K562 (cell line): ENCODE results near the gene C1QTNF2. TPM values are rescaled to one million over a fixed set of nuclear protein-coding genes. Genes with fewer than 3 reads are reported as not detected.

ENCODE experiments used
- ATAC-seq: fragments of 200-7000 bp; cut with Tn5 transposase; 3 replicates; pipeline ENCODE4 v1.9.1; 2020; ENCODE audit warnings: moderate library complexity
- BruUV-seq: library from RNA; stranded (reverse); fragments of 400-500 nt; replicated peaks from 2 replicates; lab custom pipeline; 2021; lab: Mats Ljungman, UMichigan
- CTCF ChIA-PET: fragments of 300-600 bp; formaldehyde crosslinking; extraction: SDS; loops from one replicate; lab custom pipeline; 2021; ENCODE audit warnings: low intra/inter-chr PET ratio; lab: Yijun Ruan, JAX
- POLR2A ChIA-PET: fragments of 300-600, 350-650 bp; sonication (Branson Sonifier 250); formaldehyde crosslinking; extraction: SDS; loops from one replicate; lab custom pipeline; 2021; ENCODE audit warnings: antibody characterized with exemption, inconsistent platforms; lab: Yijun Ruan, JAX
- DNase-seq, 4 experiments: peaks; one replicate each; pipeline versions ENCODE4 v3.0.0 to v3.0.0-alpha.2; 2011 to 2018; ENCODE audit warnings: low spot score in 3 of 4, mixed read lengths in 3 of 4; ENCODE audit errors: extremely low read depth in 1 of 4
- FAIRE-seq: peaks from 2 replicates; lab custom pipeline; 2011; peaks lifted over from hg19 to GRCh38; lab: Jason Lieb, UNC
- H2AFZ ChIP-seq: 2 replicates; pipeline ENCODE4 v1.6.0; 2011; ENCODE audit warnings: low read depth, low read length, control low read depth, inconsistent platforms
- H3K27ac ChIP-seq: fragments of 200-600 bp; 3 replicates; pipeline ENCODE4 v1.8.0; 2011; ENCODE audit warnings: low read depth, mild to moderate bottlenecking, control low read depth, inconsistent platforms, low read length, moderate library complexity, mixed read lengths; ENCODE audit errors: extremely low read depth
- H3K27me3 ChIP-seq, 2 experiments: fragments of 300-600 bp in 1 of 2; 2 replicates in 1 of 2; 3 replicates in 1 of 2; pipeline versions ENCODE4 v1.6.0 to v1.8.0; 2011; ENCODE audit warnings: inconsistent platforms in 2 of 2, low read length in 2 of 2, mild to moderate bottlenecking in 1 of 2, mixed read lengths in 1 of 2, moderate library complexity in 1 of 2; ENCODE audit not compliant: control insufficient read depth in 2 of 2, insufficient read depth in 2 of 2
- H3K36me3 ChIP-seq: fragments of 300-600 bp; 3 replicates; pipeline ENCODE4 v1.8.0; 2011; ENCODE audit warnings: mild to moderate bottlenecking, low read length, inconsistent platforms; ENCODE audit not compliant: control insufficient read depth, insufficient read depth
- H3K4me1 ChIP-seq, 2 experiments: fragments of 200-600 bp in 1 of 2; replicated peaks in 1 of 2; 2 replicates in 1 of 2; 3 replicates in 1 of 2; pipeline versions ENCODE4 v1.5.1 to v1.8.0; 2011; ENCODE audit warnings: inconsistent platforms in 2 of 2, low read length in 2 of 2, mild to moderate bottlenecking in 1 of 2, mixed read lengths in 1 of 2, moderate library complexity in 1 of 2; ENCODE audit not compliant: control insufficient read depth in 2 of 2, insufficient read depth in 2 of 2
- H3K4me2 ChIP-seq: 2 replicates; pipeline ENCODE4 v1.6.1; 2011; ENCODE audit warnings: low read length, control low read depth, inconsistent platforms, mixed read lengths; ENCODE audit not compliant: insufficient read depth
- H3K4me3 ChIP-seq: fragments of 200-600 bp; sonication (generic), shearing (Covaris generic); 2 replicates; pipeline ENCODE4 v1.5.1; 2016; ENCODE audit warnings: control low read depth, inconsistent platforms
- H3K79me2 ChIP-seq: fragments of 200-600 bp; 3 replicates; pipeline ENCODE4 v1.8.0; 2011; ENCODE audit warnings: low read length, inconsistent platforms; ENCODE audit not compliant: control insufficient read depth, insufficient read depth
- H3K9ac ChIP-seq, 2 experiments: 2 replicates each; pipeline versions ENCODE4 v1.6.0 to v1.6.1; 2011; ENCODE audit warnings: low read depth in 2 of 2, low read length in 2 of 2, control low read depth in 1 of 2, inconsistent platforms in 1 of 2, mild to moderate bottlenecking in 1 of 2, mixed read lengths in 1 of 2; ENCODE audit not compliant: insufficient read depth in 1 of 2
- H3K9me1 ChIP-seq: one replicate; pipeline ENCODE4 v1.6.0; 2011; ENCODE audit warnings: inconsistent platforms, mild to moderate bottlenecking, low read length, moderate library complexity; ENCODE audit not compliant: control insufficient read depth, insufficient read depth
- H3K9me3 ChIP-seq: replicated peaks from 2 replicates; pipeline ENCODE4 v1.5.1; 2011; ENCODE audit warnings: low read depth, low read length, inconsistent platforms; ENCODE audit not compliant: control insufficient read depth, insufficient read depth
- H4K20me1 ChIP-seq: replicated peaks from 2 replicates; pipeline ENCODE4 v1.6.1; 2011; ENCODE audit warnings: low read length, inconsistent platforms, mixed read lengths; ENCODE audit not compliant: control insufficient read depth, insufficient read depth
- BCL6 ChIP-seq: fragments of 250-450 bp; sonication (Bioruptor Pico); IDR thresholded peaks from 2 replicates; pipeline ENCODE4 v1.4.0; 2020
- CEBPZ ChIP-seq: fragments of 150-350 bp; IDR thresholded peaks from 2 replicates; pipeline ENCODE4 v1.6.1; 2014; ENCODE audit warnings: low read depth, mild to moderate bottlenecking, low read length, borderline replicate concordance
- DEAF1 ChIP-seq: fragments of 450-650 bp; formaldehyde crosslinking; IDR thresholded peaks from 2 replicates; pipeline ENCODE4 v1.4.0; 2020; ENCODE audit warnings: mild to moderate bottlenecking, moderate library complexity
- DIDO1 ChIP-seq: fragments of 450-650 bp; IDR thresholded peaks from 2 replicates; pipeline ENCODE4 v1.6.1; 2016; ENCODE audit warnings: low read depth, missing biosample characterization, missing genetic modification characterization
- E4F1 ChIP-seq: fragments of 250-450 bp; sonication (Bioruptor Pico); IDR thresholded peaks from 2 replicates; pipeline ENCODE4 v1.5.0; 2021; ENCODE audit warnings: mild to moderate bottlenecking, borderline replicate concordance
- GABPB2 ChIP-seq: fragments of 250-450 bp; sonication (Bioruptor Pico); conservative IDR thresholded peaks from 2 replicates; pipeline ENCODE4 v1.5.1; 2021; ENCODE audit warnings: mild to moderate bottlenecking
- POLR2G ChIP-seq: fragments of 200-400 bp; formaldehyde crosslinking; IDR thresholded peaks from 2 replicates; pipeline ENCODE4 v1.6.1; 2017; ENCODE audit warnings: low read depth, mild to moderate bottlenecking, antibody characterized with exemption, low read length, moderate library complexity
- SRSF3 ChIP-seq: fragments of 200-400 bp; formaldehyde crosslinking; IDR thresholded peaks from 2 replicates; pipeline ENCODE4 v1.6.1; 2016; ENCODE audit warnings: mild to moderate bottlenecking, low read length, moderate library complexity; ENCODE audit not compliant: insufficient read depth
- THRA ChIP-seq: fragments of 450-650 bp; IDR thresholded peaks from 2 replicates; pipeline ENCODE4 v1.6.1; 2017; ENCODE audit warnings: mild to moderate bottlenecking, moderate library complexity
- ZFPM2 ChIP-seq: fragments of 250-450 bp; sonication (Bioruptor Pico); IDR thresholded peaks from 2 replicates; pipeline ENCODE4 v1.5.1; 2022; ENCODE audit warnings: mild to moderate bottlenecking
- ZNF316 ChIP-seq: fragments of 450-650 bp; IDR thresholded peaks from 2 replicates; pipeline ENCODE4 v1.6.1; 2016
- ZNF77 ChIP-seq: fragments of 250-450 bp; sonication (Bioruptor Pico); IDR thresholded peaks from 2 replicates; pipeline ENCODE4 v1.5.0; 2020
- WGBS: fragments of 100-300 bp; shearing (Covaris generic); methylation state at CpG from one replicate; pipeline ENCODE4 v1.1.6; 2016; ENCODE audit warnings: low coverage, mixed read lengths; ENCODE audit not compliant: insufficient coverage; ENCODE audit errors: missing lambda C conversion rate; 5-methylcytosine and 5-hydroxymethylcytosine counted together
- in situ Hi-C: fragments of 300-500 bp; cut with MboI; formaldehyde crosslinking; loops from 4 replicates; pipeline ENCODE4 v1.15.0; 2018; ENCODE audit warnings: inconsistent platforms, mixed read lengths
- intact Hi-C: fragments of 100-400 bp; cut with micrococcal nuclease; formaldehyde crosslinking; loops from 2 replicates; pipeline ENCODE4 v1.14.2; 2022
- polyA plus RNA-seq, 8 experiments: library from polyadenylated mRNA; depleted of rRNA in 4 of 8; stranded (reverse) in 5 of 8; unstranded in 3 of 8; fragments of >200 nt; fragmentation: Nextera tagmentation in 2 of 8; fragmentation: Illumina TruSeq in 1 of 8; extraction: Ambion mirVana in 2 of 8; extraction: Trizol in 1 of 8; gene quantifications; 2 replicates each; pipeline versions ENCODE4 v1.2.1 to v1.2.3, GENCODE V29; 2011 to 2014; ENCODE audit warnings: inconsistent platforms in 1 of 8, missing spikeins in 1 of 8
- total RNA-seq, 7 experiments: library from RNA; depleted of rRNA in 6 of 7; stranded (reverse); fragments of >200 nt in 6 of 7; fragmentation: Illumina TruSeq in 2 of 7; extraction: Trizol in 2 of 7; gene quantifications; 2 replicates each; pipeline versions ENCODE4 v1.2.1 to v1.2.3, GENCODE V29; 2011 to 2021; ENCODE audit warnings: low replicate concordance in 1 of 7

C1QTNF2 gene
- total and polyA plus RNA-seq, 9 of the 15 experiments (the other 6 are each of a cell fraction or from before 2014, with no cell fraction given): not detected

- intact Hi-C loops: no loop called here
- H3K27me3 ChIP-seq: peaks cover 0 to 12% of the 10 kb centered on the region in 2 experiments; a peak in 2 of 5 replicates
- H3K9me1 ChIP-seq: no peaks in the 10 kb centered on the region
- no TSS peak for BruUV-seq
- ATAC-seq (no peak), DNase-seq (no peak), FAIRE-seq (no peak)
- H3K9ac ChIP-seq: no peak overlapping the region
- 20% methylated on average over 4 of the region's 4 CpGs for WGBS
- H2AFZ ChIP-seq: no peak overlapping the region
- no peaks in the 10 kb centered on the region for H3K36me3 ChIP-seq
- no peaks in the 10 kb centered on the region for H3K9me3 ChIP-seq
- H3K79me2 ChIP-seq: no peaks in the 10 kb centered on the region
- H4K20me1 ChIP-seq: no peaks in the 10 kb centered on the region
- POLR2A ChIA-PET: interaction anchor here (0.6 to 1.4 kb wide), 5 partner anchors 10 to 270 kb away, joined by 3 to 4 read pairs (median 3); no protein-coding TSS in a partner anchor
- H3K4me3 ChIP-seq: no peak overlapping the region
- H3K4me1 ChIP-seq: peaks cover 4 to 7% of the 10 kb centered on the region in 2 experiments; a peak in 4 of 5 replicates
- in situ Hi-C loops: loop anchor here (10.0 kb wide), 1 partner anchor 318 kb away; no protein-coding TSS in a partner anchor
- H3K27ac ChIP-seq: no peak overlapping the region
- H3K4me2 ChIP-seq: no peak overlapping the region
- CTCF ChIA-PET: no interaction called here
- TF ChIP-seq BCL6 (CRISPR knock-in tag): no peak
- TF ChIP-seq DEAF1 (CRISPR knock-in tag): no peak
- no peak for TF ChIP-seq DIDO1
- TF ChIP-seq E4F1 (CRISPR knock-in tag): no peak
- TF ChIP-seq CEBPZ: no peak
- TF ChIP-seq SRSF3: no peak
- no peak for TF ChIP-seq ZNF77 (CRISPR knock-in tag)
- TF ChIP-seq THRA: no peak
- TF ChIP-seq ZNF316: no peak
- TF ChIP-seq ZFPM2: no peak
- TF ChIP-seq GABPB2 (CRISPR knock-in tag): no peak
- TF ChIP-seq POLR2G: no peak
These were observed 27.9 kb downstream of the C1QTNF2 start for GRCh38 chr5:160342413-160342941.
